Measurements from ENCODE around the gene KIAA0513. TPM values are rescaled to one million over a fixed set of nuclear protein-coding genes. Genes with fewer than 3 reads are reported as not detected.

The KIAA0513 gene
- total RNA-seq, 1 donor from 2014 or later = 6.1 TPM

GRCh38 chr16:85026703-85027102 is 892 bp upstream of the KIAA0513 start:
- no peaks in the 10 kb centered on the region for H3F3A ChIP-seq (ENCODE audit: low read depth)
- H3K27ac ChIP-seq = no peak overlapping the region
- no peaks in the 10 kb centered on the region for H4K20me1 ChIP-seq (ENCODE audit: low read depth)
- peaks cover 6% of the 10 kb centered on the region for H3K4me1 ChIP-seq
- no peak overlapping the region for H3K9ac ChIP-seq
- H3K36me3 ChIP-seq = no peaks in the 10 kb centered on the region
- peaks cover 30% of the 10 kb centered on the region for H3K27me3 ChIP-seq
- DNase-seq (ENCODE audit: low spot score) = no peak
- no peak overlapping the region for H3K27ac Mint-ChIP-seq
- no peaks in the 10 kb centered on the region for H3K9me3 Mint-ChIP-seq
- TF ChIP-seq EZH2 (IDR thresholded peaks at IDR 0.05) = no peak
- TF ChIP-seq CTCF (IDR thresholded peaks at IDR 0.05) = no peak
- no peak for TF ChIP-seq EZH2phosphoT487 (IDR thresholded peaks at IDR 0.05)
- H3K27me3 Mint-ChIP-seq (ENCODE audit: insufficient read depth, low read depth) = no peaks in the 10 kb centered on the region
- no peaks in the 10 kb centered on the region for H3K9me3 ChIP-seq (ENCODE audit: low read depth)
- peak overlapping the region; percentile 78 for H3K4me2 ChIP-seq
- no peaks in the 10 kb centered on the region for H3K36me3 Mint-ChIP-seq
- H3K79me2 ChIP-seq (ENCODE audit: low read depth) = no peaks in the 10 kb centered on the region
- H2AFZ ChIP-seq (replicated peaks) = no peak overlapping the region
- peak overlapping the region; percentile 80 for H3K4me3 ChIP-seq
- H3K4me3 Mint-ChIP-seq = peak overlapping the region; percentile 94
- H3K4me1 Mint-ChIP-seq = peaks cover 29% of the 10 kb centered on the region

DNA sequence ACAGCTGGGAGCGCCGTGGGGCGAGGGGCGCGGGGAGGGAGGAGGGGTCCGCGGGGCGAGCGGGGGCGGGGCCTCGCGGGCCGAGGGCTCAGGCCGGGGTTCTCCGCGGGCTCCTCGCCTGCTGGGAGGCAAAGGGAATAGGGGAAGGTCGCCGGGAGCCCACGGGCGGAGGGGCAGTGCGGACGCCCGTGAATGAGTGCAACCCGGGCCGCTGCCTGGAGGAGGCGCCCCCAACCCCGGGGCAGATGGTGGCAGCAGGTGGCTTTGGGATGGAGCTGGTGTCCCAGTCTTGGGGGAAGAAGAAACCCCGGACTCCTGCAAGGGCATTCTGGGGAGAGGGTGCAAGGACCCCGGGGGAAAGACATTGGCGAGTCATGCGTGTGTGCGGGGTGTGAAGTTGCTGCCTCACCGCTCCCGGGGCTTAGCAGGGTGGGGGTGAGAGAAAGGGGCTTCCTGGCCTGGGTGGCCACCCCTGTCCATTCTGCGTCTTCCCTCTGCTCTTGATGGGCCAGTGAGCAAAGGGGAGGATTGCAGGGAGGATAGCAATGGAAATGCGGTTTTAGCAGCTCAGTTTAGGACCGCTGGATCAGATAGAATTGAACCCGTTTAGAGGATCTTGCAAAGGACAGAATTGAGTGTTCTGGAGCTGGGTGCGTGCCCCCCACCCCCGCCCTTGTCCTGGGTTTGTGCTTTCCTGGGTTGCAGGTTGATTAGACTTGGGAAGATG is 526 bp downstream of the KIAA0513 start:
- peak overlapping the region; percentile 95 for H2AFZ ChIP-seq (replicated peaks)
- H3K27me3 Mint-ChIP-seq (ENCODE audit: insufficient read depth, low read depth) = peaks cover 2% of the 10 kb centered on the region

DNA sequence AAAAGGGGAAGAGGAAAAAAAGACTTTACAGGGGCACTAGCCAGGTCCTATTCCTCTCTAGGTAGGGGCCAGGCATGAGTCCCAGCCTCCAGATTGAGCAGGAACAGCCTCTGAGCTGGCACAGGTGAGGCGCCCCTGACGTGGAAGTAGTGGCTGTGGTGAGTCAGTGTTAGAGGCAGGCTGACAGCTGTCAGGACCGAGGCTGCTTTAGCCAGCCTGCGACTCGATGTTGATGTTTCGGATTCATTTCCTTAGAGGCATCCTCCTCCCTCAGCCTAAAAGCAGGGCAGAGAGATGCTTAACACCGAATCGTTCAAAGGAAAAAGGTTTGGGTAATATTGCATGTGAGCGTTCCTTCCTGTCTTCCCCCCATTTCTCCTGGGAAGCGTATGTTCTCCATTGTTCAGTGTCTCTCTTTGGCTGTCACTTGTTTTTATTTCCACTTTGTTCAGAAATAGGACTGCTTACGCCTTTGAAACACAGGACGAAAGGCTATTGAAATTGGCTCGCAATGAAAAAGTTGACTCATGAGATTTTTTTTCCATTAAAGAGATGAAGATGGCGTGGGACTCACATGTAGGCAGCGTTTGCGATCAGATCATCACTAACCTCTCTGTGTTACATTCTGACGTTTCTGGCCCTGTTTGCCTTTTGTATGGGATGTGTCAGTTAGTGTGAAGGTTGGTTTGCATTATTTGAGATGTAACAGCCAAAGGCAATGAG is 1.3 kb downstream of the KIAA0513 start:
- peaks cover 3% of the 10 kb centered on the region for H3K27me3 Mint-ChIP-seq (ENCODE audit: insufficient read depth, low read depth)
- TF ChIP-seq EZH2 (IDR thresholded peaks at IDR 0.05) (no peak), EZH2phosphoT487 (IDR thresholded peaks at IDR 0.05) (no peak), CTCF (IDR thresholded peaks at IDR 0.05) (no peak)
- H3K36me3 Mint-ChIP-seq = no peaks in the 10 kb centered on the region
- H3K4me1 Mint-ChIP-seq = peaks cover 35% of the 10 kb centered on the region
- H3F3A ChIP-seq (ENCODE audit: low read depth) = no peaks in the 10 kb centered on the region
- no peak overlapping the region for H3K27ac Mint-ChIP-seq
- no peak overlapping the region for H2AFZ ChIP-seq (replicated peaks)
- no peaks in the 10 kb centered on the region for H3K9me3 Mint-ChIP-seq
- H3K4me3 ChIP-seq = peak overlapping the region; percentile 80
- H3K79me2 ChIP-seq (ENCODE audit: low read depth) = no peaks in the 10 kb centered on the region
- H3K4me2 ChIP-seq = peak overlapping the region; percentile 80
- no peak for DNase-seq (ENCODE audit: low spot score)
- H3K4me3 Mint-ChIP-seq = peak overlapping the region; percentile 87
- H4K20me1 ChIP-seq (ENCODE audit: low read depth) = no peaks in the 10 kb centered on the region
- no peaks in the 10 kb centered on the region for H3K36me3 ChIP-seq
- H3K4me1 ChIP-seq = peaks cover 6% of the 10 kb centered on the region
- H3K27ac ChIP-seq = no peak overlapping the region
- no peaks in the 10 kb centered on the region for H3K9me3 ChIP-seq (ENCODE audit: low read depth)
- H3K27me3 ChIP-seq = peaks cover 30% of the 10 kb centered on the region
- no peak overlapping the region for H3K9ac ChIP-seq

More for the DNA sequence above, 526 bp downstream of the KIAA0513 start:
- H3K79me2 ChIP-seq (ENCODE audit: low read depth) = no peaks in the 10 kb centered on the region
- peak; percentile 73 for DNase-seq (ENCODE audit: low spot score)
- peak overlapping the region; percentile 80 for H3K4me3 ChIP-seq
- no peaks in the 10 kb centered on the region for H3F3A ChIP-seq (ENCODE audit: low read depth)
- no peak overlapping the region for H3K9ac ChIP-seq
- peak; percentile 40 for TF ChIP-seq CTCF (IDR thresholded peaks at IDR 0.05)
- TF ChIP-seq EZH2phosphoT487 (IDR thresholded peaks at IDR 0.05) = no peak
- Mint-ChIP-seq H3K27ac (no peak overlapping the region), H3K4me3 (peak overlapping the region; percentile 87), H3K9me3 (no peaks in the 10 kb centered on the region), H3K36me3 (no peaks in the 10 kb centered on the region), H3K4me1 (peaks cover 33% of the 10 kb centered on the region)
- no peaks in the 10 kb centered on the region for H3K36me3 ChIP-seq
- peaks cover 6% of the 10 kb centered on the region for H3K4me1 ChIP-seq
- no peak overlapping the region for H3K27ac ChIP-seq
- H3K4me2 ChIP-seq = peak overlapping the region; percentile 80
- peaks cover 30% of the 10 kb centered on the region for H3K27me3 ChIP-seq
- no peaks in the 10 kb centered on the region for H4K20me1 ChIP-seq (ENCODE audit: low read depth)
- no peaks in the 10 kb centered on the region for H3K9me3 ChIP-seq (ENCODE audit: low read depth)

All from neural progenitor cell (in vitro differentiated cells).